ENCODE results near the gene SNX27. TPM values are rescaled to one million over a fixed set of nuclear protein-coding genes. Genes with fewer than 3 reads are reported as not detected.

Gene SNX27
- total and polyA plus RNA-seq, 2 donors (not counting 3 experiments of a cell fraction or from before 2014, with no cell fraction given): 8.1 to 24.9 TPM

- intact Hi-C loops (cut with micrococcal nuclease) (loop anchor here (1.0 to 5.0 kb wide), 3 partner anchors 42 to 251 kb away; no protein-coding TSS in a partner anchor), dilution Hi-C loops (cut with MboI; ENCODE audit: extremely low pct_ligation_motif_present, low sequenced_read_pairs) (no loop called here)
- no peak overlapping the region for H2AFZ ChIP-seq (ENCODE audit: low read depth, low read length)
- CTCF ChIA-PET: interaction anchor here (0.7 to 2.5 kb wide), 30 partner anchors 9 to 249 kb away, joined by 3 to 19 read pairs (median 5); partner anchors contain the start of genes MRPL9 and RIIAD1
- H3K9ac ChIP-seq (replicated peaks; ENCODE audit: extremely low read depth, insufficient read depth, low read length): no peak overlapping the region
- DNase-seq (ENCODE audit: low read depth, low spot score) (peak; percentile 52), FAIRE-seq (peak; percentile 79)
- no peaks in the 10 kb centered on the region for H4K20me1 ChIP-seq (replicated peaks; ENCODE audit: control insufficient read depth, extremely low read depth, insufficient read depth, low read length)
- no peaks in the 10 kb centered on the region for H3K27me3 ChIP-seq (ENCODE audit: control insufficient read depth in 2 of 2, insufficient read depth in 2 of 2, low read length in 2 of 2)
- POLR2A ChIA-PET: no interaction called here
- no peak overlapping the region for H3K27ac ChIP-seq (ENCODE audit: insufficient read depth, low read depth, low read length)
- H3K4me3 ChIP-seq (replicated peaks in 1 of 3; ENCODE audit: insufficient read depth in 1 of 3, low read depth in 1 of 3, low read length in 3 of 3): no peak overlapping the region
- no TSS peak for BruUV-seq (replicated peaks)
- peaks cover 0 to 5% of the 10 kb centered on the region in 2 experiments for H3K36me3 ChIP-seq (ENCODE audit: control insufficient read depth in 2 of 2, extremely low read depth in 1 of 2, insufficient read depth in 2 of 2, low read length in 2 of 2)
- TF ChIP-seq CTCF (IDR thresholded peaks at IDR 0.05; ENCODE audit: extremely low read depth in 1 of 2, insufficient read depth in 1 of 2, low read depth in 1 of 2, low read length in 2 of 2): peak; percentile 60 to 71
- TF ChIP-seq JUN (IDR thresholded peaks at IDR 0.05; ENCODE audit: borderline replicate concordance, insufficient read depth, insufficient read length, low read depth): no peak
- no peaks in the 10 kb centered on the region for H3K9me3 ChIP-seq (replicated peaks; ENCODE audit: control insufficient read depth, insufficient read depth, low read length)
- H3K4me1 ChIP-seq (ENCODE audit: control insufficient read depth, extremely low read depth, insufficient read depth, low read length): no peaks in the 10 kb centered on the region
- H3K4me2 ChIP-seq (ENCODE audit: insufficient read depth, low read length): no peak overlapping the region
- no peaks in the 10 kb centered on the region for H3K9me1 ChIP-seq (replicated peaks; ENCODE audit: control insufficient read depth, extremely low read depth, insufficient read depth, low read length)
- H3K79me2 ChIP-seq (ENCODE audit: control insufficient read depth, insufficient read depth, low read length): no peaks in the 10 kb centered on the region
Measured at GRCh38 chr1:151693057-151693651, 81.3 kb downstream of the SNX27 start.

- peaks cover 5 to 7% of the 10 kb centered on the region in 2 experiments for H3K36me3 ChIP-seq (ENCODE audit: control insufficient read depth in 2 of 2, extremely low read depth in 1 of 2, insufficient read depth in 2 of 2, low read length in 2 of 2)
- no peak overlapping the region for H3K27ac ChIP-seq (ENCODE audit: insufficient read depth, low read depth, low read length)
- H3K9ac ChIP-seq (replicated peaks; ENCODE audit: extremely low read depth, insufficient read depth, low read length): no peak overlapping the region
- H3K79me2 ChIP-seq (ENCODE audit: control insufficient read depth, insufficient read depth, low read length): no peaks in the 10 kb centered on the region
- no TSS peak for BruUV-seq (replicated peaks)
- no peaks in the 10 kb centered on the region for H3K9me1 ChIP-seq (replicated peaks; ENCODE audit: control insufficient read depth, extremely low read depth, insufficient read depth, low read length)
- dilution Hi-C loops (cut with MboI; ENCODE audit: extremely low pct_ligation_motif_present, low sequenced_read_pairs): no loop called here
- H2AFZ ChIP-seq (ENCODE audit: low read depth, low read length): no peak overlapping the region
- TF ChIP-seq GATA2 (IDR thresholded peaks at IDR 0.05; ENCODE audit: insufficient read depth, insufficient read length, low read depth, low read length) (no peak), FOS (IDR thresholded peaks at IDR 0.05; ENCODE audit: borderline replicate concordance, insufficient read depth, low read length) (no peak), MAX (IDR thresholded peaks at IDR 0.05; ENCODE audit: insufficient read depth, insufficient read length) (no peak)
- no peak for FAIRE-seq
- DNase-seq (ENCODE audit: low read depth, low spot score): no peak
- H3K4me1 ChIP-seq (ENCODE audit: control insufficient read depth, extremely low read depth, insufficient read depth, low read length): peaks cover 13% of the 10 kb centered on the region
- intact Hi-C loops (cut with micrococcal nuclease): no loop called here
- H4K20me1 ChIP-seq (replicated peaks; ENCODE audit: control insufficient read depth, extremely low read depth, insufficient read depth, low read length): no peaks in the 10 kb centered on the region
- H3K27me3 ChIP-seq (ENCODE audit: control insufficient read depth in 2 of 2, insufficient read depth in 2 of 2, low read length in 2 of 2): no peaks in the 10 kb centered on the region
- H3K9me3 ChIP-seq (replicated peaks; ENCODE audit: control insufficient read depth, insufficient read depth, low read length): no peaks in the 10 kb centered on the region
- H3K4me3 ChIP-seq (replicated peaks in 1 of 3; ENCODE audit: insufficient read depth in 1 of 3, low read depth in 1 of 3, low read length in 3 of 3): no peak overlapping the region
- no peak overlapping the region for H3K4me2 ChIP-seq (ENCODE audit: insufficient read depth, low read length)
- ChIA-PET CTCF (interaction anchor here (1.5 kb wide), 1 partner anchor 15 kb away, joined by 6 read pairs; the partner anchor contains the start of gene CELF3), POLR2A (no interaction called here)
Measured at GRCh38 chr1:151701515-151701914, 89.7 kb downstream of the SNX27 start.

All from endothelial cell of umbilical vein (primary cell).